A204.1 (cell line): Measurements from ENCODE around the gene AHDC1.
"Not testable (repeated sequence)": the region's sequence is repeated elsewhere in the genome, so short reads cannot be mapped to it uniquely, and the experiment has no call there.

Experiments used
- FAIRE-seq: peaks from 2 replicates; lab custom pipeline; 2012; peaks lifted over from hg19 to GRCh38; lab: Jason Lieb, UNC

Gene AHDC1

DNA sequence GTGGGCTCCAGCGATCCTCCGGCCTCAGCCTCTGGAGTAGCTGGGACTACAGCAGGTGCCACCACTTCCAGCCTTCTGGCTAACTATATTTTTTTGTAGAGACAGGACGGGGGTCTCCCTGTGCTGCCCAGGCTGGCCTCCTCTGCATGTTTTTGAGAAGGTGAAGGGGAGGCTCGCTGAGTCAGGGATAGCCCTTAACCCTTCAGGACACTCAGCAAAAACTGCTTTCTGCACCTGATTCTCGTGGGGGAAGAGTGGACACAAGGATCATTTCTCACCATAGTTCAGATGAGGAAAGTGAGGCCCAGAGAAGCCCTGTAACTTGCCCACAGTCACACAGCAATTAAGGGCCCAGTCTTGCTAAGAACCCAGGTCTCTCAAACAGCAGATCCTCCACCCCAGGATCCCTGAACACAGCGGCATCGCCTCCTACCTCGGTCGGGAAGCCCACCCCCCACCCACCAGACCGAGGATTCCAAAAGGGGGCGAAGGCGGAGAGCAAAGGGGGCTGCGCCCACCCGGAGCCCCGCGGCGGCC, 29.8 kb upstream of the AHDC1 start:
- FAIRE-seq: no peak

- FAIRE-seq: no peak
Observed at GRCh38 chr1:27633298-27633610, 29.3 kb upstream of the AHDC1 start.

GRCh38 chr1:27632387-27633297, 28.7 kb upstream of the AHDC1 start:
- no peak for FAIRE-seq

- FAIRE-seq: no peak
Observed at GRCh38 chr1:27630859-27631491, 27.0 kb upstream of the AHDC1 start.

DNA sequence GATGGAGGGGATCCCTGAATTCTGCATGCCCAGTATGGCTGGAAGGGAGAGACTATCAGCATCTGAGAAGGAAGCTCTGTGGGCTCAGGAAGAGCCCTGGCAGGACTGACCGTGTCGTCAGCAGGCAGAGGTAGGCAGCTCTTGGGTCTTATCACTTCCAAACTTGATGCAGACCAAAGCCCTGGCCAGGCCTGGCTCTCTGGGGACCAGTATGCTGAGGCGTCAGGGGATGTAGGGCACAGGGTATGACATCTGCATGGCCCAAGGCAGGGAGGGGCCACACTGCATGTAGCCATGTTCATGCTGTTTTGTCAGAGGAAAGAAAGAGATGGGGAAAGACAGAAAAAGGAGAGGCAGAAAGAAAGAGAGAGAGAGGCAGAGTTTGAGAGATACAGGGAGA, 24.8 kb upstream of the AHDC1 start:
- FAIRE-seq: no peak

GRCh38 chr1:27627733-27628132, 23.8 kb upstream of the AHDC1 start:
- FAIRE-seq: not testable (repeated sequence)

DNA sequence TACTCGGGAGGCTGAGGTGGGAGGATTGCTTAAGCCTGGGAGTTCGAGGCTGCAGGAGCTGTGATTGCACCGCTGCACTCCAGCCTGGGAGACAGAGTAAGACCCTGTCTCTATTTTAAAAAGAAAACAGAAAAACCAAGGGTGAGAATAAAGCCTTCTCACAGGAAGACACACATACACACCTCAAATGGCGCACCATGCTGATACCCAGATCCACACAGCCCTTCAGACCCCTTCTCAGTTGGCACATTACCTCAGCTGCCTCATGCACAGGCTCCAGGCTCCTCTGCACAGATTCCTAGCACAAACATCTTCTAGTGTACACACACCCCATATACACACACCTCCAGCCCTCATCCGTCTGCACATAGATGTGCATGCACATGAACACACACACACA, 23.1 kb upstream of the AHDC1 start:
- FAIRE-seq: no peak

- no peak for FAIRE-seq
Observed at GRCh38 chr1:27626031-27626935, 22.3 kb upstream of the AHDC1 start.

GRCh38 chr1:27624467-27625178, 20.7 kb upstream of the AHDC1 start:
- FAIRE-seq: no peak

GRCh38 chr1:27623327-27624212, 19.6 kb upstream of the AHDC1 start:
- FAIRE-seq: no peak

DNA sequence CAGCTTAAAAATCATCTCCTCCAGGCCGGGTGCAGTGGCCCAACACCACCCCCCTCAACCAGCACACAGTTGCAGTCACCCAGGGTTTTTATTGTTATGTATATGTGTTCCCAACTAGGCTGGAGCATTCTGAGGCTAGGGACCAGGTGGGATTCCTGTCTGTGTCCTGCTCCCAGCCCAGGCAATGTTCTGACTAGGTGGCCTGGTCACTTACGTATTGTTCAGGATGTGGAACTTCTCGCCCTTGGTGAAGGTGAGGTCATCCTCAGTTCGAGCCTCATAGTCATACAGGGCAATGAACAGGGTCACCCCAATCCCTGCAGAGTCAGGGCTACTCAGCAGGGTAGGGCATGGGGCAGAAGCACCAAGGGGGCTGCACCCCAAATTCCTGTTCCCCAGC, 18.9 kb upstream of the AHDC1 start:
- FAIRE-seq: no peak

GRCh38 chr1:27621051-27621920, 17.3 kb upstream of the AHDC1 start:
- FAIRE-seq: no peak

DNA sequence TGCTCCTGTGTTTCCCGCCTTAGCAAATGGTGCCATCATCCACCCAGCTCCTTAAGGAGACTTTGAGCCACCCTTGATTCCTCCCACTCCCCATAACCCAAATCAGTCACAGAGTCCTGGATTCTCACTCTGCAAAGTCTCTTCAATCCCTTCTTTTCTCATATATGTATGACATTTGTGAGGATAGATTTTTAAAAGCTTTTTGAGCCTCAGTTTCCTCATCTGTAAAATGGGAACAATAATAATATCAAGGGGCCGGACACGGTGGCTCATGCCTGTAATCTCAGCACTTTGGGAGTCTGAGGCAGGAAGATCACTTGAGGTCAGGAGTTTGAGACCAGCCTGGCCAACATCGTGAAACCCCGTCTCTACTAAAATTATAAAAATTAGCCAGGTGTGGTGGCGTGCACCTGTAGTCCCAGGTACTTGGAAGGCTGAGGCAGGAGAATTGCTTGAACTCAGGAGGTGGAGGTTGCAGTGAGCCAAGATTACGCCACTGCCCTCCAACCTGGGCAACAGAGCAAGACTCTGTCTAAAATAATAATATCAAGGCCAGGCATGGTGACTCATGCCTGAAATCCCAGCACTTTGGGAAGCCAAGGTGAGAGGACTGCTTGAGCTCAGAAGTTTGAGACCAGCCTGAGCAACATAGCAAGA, 16.0 kb upstream of the AHDC1 start:
- FAIRE-seq: not testable (repeated sequence)

- FAIRE-seq: no peak
Observed at GRCh38 chr1:27618341-27619082, 14.6 kb upstream of the AHDC1 start.

- no peak for FAIRE-seq
Observed at GRCh38 chr1:27617420-27617819, 13.5 kb upstream of the AHDC1 start.

DNA sequence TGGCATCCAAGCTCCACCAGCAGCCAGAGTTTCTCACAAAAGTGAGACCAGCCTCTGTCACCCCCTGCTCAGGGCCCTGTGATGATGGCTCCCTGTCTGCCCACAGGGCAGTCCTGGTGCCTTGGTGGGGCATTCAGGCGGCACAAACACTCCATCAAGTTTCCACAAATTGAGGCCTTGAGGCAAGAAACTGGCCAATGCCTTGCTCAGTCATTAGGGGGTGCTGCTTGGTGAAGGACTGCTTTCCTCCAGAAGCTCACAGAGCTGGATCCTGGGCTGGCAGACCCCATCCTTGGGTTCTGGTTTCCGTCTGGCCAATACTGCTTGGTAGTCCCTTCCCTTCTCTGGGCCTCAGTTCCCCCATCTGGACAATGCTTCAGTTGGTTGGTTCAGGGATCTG, 12.5 kb upstream of the AHDC1 start:
- no peak for FAIRE-seq

- FAIRE-seq: no peak
Observed at GRCh38 chr1:27615346-27616192, 11.6 kb upstream of the AHDC1 start.
